Tibial nerve (tissue), 4 donors: ENCODE results near the gene ERBB4.

Experiments used
- CTCF ChIP-seq, 5 experiments: fragments of 200-600 bp in 3 of 5; fragments of 450-650 bp in 2 of 5; sonication (generic) in 3 of 5; IDR thresholded peaks; one replicate each; pipeline ENCODE4 v1.5.1; 2016 to 2019; ENCODE audit warnings: antibody characterized with exemption in 5 of 5, mild to moderate bottlenecking in 3 of 5, moderate library complexity in 2 of 5
- EP300 ChIP-seq, 2 donors: sonication (generic); formaldehyde crosslinking; IDR thresholded peaks; one replicate each; pipeline ENCODE4 v1.6.1; 2017; ENCODE audit warnings: antibody characterized with exemption in 2 of 2, mild to moderate bottlenecking in 1 of 2

DNA sequence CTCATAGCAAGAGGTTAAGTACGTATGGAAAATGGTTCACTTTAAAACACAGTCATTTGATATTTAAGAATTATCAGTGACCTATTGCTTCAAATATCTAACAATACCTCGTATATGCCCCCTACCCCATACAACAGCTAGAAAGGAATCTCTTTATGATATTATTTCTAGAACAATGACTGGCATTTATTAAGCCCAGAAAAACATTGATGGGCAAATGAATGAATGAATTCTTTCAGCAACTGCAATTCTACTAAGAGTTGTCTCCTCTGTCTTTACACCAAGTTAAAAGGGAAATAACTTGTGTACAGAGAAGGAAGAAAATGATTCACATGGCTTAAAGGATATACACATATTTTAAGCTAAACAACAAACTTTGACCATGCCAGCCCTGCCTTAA is 384.7 kb downstream of the ERBB4 start:
- no peak for TF ChIP-seq CTCF (IDR thresholded peaks at IDR 0.05)
- TF ChIP-seq EP300 (IDR thresholded peaks at IDR 0.05), result no peak
